ENCODE data around the gene ZSCAN21. TPM values are rescaled to one million over a fixed set of nuclear protein-coding genes. Genes with fewer than 3 reads are reported as not detected.
A peak's percentile ranks its signal among the peaks of the same experiment; 100 is the strongest.

Gene ZSCAN21
- polyA plus RNA-seq, 1 donor = 24.7 TPM

DNA sequence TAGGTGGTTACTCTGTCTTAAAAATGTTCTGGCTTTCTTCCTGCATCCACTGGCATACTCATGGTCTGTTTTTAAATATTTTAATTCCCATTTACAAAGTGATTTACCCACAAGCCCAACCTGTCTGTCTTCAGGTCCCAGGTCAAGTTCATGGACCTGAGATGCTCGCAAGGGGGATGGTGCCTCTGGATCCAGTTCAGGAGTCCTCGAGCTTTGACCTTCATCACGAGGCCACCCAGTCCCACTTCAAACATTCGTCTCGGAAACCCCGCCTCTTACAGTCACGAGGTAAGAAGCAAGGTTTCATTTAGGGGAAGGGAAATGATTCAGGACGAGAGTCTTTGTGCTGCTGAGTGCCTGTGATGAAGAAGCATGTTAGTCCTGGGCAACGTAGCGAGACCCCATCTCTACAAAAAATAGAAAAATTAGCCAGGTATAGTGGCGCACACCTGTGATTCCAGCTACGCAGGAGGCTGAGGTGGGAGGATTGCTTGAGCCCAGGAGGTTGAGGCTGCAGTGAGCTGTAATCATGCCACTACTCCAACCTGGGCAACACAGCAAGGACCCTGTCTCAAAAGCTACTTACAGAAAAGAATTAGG, 25.5 kb upstream of the ZSCAN21 start:
- no peak for DNase-seq

- no peak for DNase-seq
Observed at GRCh38 chr7:100027197-100027596, 22.4 kb upstream of the ZSCAN21 start.

GRCh38 chr7:100029596-100029995, 20.0 kb upstream of the ZSCAN21 start:
- no peak for DNase-seq

DNA sequence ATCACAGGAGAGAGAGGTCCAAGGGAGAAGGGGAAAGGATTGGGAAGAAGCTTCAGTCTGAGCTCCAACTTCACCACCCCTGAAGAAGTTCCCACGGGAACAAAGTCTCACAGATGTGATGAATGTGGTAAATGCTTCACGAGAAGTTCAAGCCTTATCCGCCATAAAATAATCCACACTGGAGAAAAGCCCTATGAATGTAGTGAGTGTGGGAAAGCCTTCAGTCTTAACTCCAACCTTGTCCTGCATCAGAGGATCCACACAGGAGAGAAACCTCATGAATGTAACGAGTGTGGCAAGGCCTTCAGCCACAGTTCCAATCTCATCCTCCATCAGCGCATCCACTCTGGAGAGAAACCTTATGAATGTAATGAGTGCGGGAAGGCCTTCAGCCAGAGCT, 16.0 kb upstream of the ZSCAN21 start:
- no peak for DNase-seq

GRCh38 chr7:100034871-100035510, 14.6 kb upstream of the ZSCAN21 start:
- DNase-seq = no peak

DNA sequence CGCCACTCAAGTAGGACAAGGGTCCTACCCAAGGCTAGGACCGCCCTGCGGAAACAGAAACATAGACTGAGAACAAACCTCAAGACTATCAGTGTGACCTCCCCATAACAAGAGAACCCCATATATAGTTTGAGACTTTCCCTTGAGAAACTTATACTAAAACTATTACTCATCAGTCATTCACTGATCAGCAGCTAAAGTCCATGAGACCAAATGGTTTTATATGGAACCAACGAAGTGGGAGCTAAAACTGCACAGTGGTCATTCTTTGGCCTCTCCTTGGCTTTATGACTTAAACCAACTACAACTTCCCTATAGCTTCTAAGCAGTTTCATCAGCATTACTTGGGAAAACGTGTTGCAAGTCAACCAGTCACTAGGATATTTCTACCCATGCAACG, 13.7 kb upstream of the ZSCAN21 start:
- DNase-seq = no peak

DNA sequence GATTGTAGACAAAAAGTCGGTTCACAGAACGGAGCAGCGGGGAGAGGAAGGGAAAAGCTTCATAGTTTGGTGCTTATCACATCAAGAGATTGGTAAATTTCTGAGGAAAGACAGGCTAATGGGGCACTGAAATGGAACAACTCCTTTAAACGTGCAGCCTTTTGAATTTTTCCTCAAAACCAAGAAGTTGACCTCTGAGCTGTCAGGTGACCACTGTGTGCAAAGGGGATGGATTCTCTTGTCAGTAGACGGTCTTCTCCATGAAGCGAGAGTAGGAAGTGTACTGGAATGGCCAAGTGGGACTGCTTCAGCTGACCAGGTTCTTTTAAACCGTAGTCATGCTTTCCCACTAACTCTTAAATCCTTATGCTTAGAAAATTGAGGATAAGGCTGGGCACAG, 11.2 kb upstream of the ZSCAN21 start:
- no peak for DNase-seq

GRCh38 chr7:100040575-100040974, 9.0 kb upstream of the ZSCAN21 start:
- no peak for DNase-seq

DNA sequence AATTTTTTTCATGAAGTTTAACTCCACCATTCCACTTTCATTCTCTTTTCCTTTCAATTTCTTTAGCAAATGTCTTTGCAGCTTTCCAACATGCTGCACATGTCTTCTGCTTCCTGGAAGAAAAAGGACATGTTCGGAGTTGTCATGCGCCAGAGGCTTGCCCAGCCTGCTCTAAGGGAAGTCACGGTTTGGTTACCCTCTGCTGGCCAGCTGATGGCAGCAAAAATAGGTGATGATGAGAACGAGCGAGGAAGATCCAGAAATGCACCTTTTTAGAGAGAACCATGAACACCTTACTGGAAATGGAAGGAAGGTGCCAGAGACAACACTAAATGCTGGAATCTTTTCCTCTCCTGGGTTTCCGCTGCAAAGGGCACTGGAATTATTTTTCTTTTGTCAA, 4.9 kb upstream of the ZSCAN21 start:
- no peak for DNase-seq

DNA sequence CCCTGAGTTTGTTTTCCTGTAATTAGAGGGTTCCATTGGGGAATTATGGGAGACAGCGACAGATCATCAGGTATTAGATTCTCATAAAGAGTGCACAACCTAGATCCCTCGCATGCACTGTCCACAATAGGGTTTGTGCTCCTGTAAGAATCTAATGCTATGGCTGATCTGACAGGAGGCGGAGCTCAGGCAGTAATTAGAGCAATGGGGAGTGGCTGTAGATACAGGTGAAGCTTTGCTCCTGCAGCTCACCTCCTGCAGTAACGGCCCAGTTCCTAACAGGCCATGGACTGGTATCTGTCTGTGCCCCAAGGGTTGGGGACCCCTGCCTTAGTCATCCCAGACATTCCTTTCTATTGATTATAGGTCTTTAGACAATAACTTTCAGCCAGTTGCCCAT, 894 bp upstream of the ZSCAN21 start:
- DNase-seq = no peak

DNA sequence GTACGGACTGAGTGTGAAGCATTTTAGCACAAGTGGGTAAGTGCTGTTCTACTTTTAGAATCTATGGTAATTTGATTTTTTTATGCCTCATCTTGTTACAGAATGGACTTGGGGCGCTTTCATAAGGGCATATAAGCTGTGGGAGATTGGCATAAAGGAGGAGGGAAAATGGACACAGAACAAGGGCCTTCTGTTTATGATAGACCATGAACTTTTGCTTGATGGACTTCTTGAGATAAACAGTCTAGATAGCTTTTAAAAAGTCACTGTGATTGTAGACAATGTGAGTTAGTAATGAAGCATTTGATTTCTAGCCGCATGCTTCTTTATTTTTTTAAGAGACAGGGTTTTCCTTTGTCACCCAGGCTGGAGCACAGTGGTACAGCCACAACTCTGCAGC, 2.0 kb downstream of the ZSCAN21 start:
- DNase-seq = no peak

DNA sequence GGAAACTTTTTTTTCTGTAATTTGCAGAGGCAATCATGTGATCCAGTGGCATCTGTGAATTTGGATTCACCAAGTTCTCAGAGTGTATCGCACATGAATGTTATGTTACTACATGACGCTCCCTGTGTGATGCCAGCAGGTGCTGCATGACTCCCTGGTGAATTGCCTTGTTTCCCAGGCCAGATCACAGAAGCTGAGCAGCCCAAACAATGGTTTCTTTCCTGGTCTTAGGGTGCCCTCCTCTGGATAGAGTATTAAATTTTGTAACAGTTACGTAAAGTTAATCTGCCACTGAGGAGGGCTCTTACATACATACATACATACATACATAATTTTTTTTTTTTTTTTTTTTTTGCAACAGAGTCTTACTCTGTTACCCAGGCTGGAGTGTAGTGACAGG, 3.6 kb downstream of the ZSCAN21 start:
- peak; percentile 50 for DNase-seq

DNA sequence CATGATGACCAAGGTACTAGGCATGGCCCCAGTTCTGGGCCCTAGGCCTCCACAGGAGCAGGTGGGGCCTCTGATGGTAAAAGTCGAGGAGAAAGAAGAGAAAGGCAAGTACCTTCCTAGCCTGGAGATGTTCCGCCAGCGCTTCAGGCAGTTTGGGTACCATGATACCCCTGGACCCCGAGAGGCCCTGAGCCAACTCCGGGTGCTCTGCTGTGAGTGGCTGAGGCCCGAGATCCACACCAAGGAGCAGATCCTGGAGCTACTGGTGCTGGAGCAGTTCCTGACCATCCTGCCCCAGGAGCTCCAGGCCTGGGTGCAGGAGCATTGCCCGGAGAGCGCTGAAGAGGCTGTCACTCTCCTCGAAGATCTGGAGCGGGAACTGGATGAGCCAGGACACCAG, 7.4 kb downstream of the ZSCAN21 start:
- no peak for DNase-seq

DNA sequence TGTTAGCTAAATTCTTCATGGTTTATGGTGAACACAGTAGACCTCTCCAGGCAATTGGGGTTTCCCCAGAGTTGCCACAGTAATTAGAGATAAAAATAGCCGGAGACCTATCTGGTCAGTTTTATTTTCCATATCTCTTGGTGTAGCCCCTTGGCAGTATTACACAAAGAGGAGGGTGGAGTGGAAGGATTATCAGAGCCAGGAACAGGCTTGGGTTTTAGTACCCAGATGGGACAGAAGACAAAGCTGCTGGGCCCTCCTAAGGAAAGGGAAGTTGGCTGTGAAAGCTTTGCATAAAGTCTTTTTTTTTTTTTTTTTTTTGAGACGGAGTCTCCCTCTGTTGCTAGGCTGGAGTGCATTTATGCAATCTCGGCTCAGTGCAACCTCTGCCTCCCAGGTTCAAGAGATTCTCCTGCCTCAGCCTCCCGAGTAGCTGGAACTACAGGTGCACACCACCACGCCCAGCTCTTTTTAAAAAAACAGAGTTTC, 9.7 kb downstream of the ZSCAN21 start:
- DNase-seq = no peak

- no peak for DNase-seq
Observed at GRCh38 chr7:100061518-100062193, 12.1 kb downstream of the ZSCAN21 start.

DNA sequence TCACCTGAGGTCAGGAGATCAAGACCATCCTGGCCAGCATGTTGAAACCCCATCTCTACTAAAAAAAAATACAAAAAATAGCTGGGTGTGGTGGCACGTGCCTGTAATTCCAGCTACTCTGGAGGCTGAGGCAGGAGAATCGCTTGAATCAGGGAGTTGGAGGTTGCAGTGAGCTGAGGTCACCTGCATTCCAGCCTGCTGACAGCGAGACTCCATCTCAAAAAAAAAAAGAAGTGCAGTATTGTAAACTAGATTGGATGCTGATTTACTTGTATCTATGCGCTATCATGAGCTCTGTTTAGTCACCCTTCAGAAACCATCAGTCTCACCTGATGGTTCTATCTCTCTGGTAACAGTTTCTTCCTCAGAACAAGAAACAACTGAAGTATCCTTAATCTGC, 13.8 kb downstream of the ZSCAN21 start:
- no peak for DNase-seq

DNA sequence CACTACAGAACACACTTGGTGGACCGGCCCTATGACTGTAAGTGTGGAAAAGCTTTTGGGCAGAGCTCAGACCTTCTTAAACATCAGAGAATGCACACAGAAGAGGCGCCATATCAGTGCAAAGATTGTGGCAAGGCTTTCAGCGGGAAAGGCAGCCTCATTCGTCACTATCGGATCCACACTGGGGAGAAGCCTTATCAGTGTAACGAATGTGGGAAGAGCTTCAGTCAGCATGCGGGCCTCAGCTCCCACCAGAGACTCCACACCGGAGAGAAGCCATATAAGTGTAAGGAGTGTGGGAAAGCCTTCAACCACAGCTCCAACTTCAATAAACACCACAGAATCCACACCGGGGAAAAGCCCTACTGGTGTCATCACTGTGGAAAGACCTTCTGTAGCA, 14.6 kb downstream of the ZSCAN21 start:
- DNase-seq = no peak

DNA sequence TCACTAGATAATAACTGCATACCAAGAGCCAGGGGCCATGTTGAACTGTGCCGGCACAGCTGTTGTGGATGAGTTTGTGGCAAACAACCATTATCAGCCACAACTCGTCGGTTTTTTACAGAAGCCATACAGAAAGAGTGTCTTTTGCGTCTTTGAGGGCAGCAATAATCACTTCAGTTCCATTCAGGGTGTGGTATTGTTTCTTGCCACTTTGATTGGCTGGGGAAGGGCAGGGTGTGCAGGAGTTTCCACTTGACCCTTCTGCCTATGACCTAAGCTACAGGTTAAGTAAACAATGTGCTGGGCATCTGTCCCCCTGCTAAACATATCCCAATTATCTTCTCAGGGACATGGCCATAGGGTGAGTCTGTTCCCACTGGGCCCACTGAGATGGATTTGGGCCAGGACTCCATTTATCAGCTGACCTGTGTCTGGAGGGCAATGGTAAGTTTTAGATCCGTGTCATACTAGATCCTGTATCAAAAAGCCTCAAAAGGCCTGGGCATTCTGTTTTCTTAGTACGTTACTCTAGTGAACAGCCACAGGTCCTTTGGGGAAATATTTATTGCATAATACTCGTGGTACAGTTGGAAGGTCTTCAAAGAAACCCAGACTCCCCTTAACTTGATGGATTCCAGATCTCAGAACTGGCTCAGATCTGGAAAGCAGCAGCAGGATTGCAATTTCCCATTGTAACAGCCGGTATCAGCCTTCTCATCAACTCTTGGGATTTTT, 16.0 kb downstream of the ZSCAN21 start:
- peak; percentile 50 for DNase-seq

DNA sequence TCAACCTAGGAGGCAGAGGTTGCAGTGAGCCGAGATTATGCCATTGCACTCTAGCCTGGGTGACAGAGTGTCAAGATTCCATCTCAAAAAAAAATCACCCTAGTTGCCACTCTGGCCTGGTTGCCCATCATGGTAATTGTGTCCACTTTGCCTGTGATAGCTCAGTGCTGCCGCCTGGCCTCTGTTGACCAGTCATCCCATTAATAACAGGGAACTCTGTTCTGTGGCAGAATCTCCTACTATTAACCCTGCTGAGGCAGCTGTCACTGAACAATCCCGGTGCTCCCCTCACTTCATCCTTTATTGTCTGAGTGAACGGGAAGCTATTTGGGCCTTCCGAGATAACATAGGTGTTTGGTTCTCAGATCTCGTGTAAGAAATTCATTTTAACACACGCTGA, 17.4 kb downstream of the ZSCAN21 start:
- no peak for DNase-seq

GRCh38 chr7:100069991-100070390, 20.4 kb downstream of the ZSCAN21 start:
- no peak for DNase-seq

DNA sequence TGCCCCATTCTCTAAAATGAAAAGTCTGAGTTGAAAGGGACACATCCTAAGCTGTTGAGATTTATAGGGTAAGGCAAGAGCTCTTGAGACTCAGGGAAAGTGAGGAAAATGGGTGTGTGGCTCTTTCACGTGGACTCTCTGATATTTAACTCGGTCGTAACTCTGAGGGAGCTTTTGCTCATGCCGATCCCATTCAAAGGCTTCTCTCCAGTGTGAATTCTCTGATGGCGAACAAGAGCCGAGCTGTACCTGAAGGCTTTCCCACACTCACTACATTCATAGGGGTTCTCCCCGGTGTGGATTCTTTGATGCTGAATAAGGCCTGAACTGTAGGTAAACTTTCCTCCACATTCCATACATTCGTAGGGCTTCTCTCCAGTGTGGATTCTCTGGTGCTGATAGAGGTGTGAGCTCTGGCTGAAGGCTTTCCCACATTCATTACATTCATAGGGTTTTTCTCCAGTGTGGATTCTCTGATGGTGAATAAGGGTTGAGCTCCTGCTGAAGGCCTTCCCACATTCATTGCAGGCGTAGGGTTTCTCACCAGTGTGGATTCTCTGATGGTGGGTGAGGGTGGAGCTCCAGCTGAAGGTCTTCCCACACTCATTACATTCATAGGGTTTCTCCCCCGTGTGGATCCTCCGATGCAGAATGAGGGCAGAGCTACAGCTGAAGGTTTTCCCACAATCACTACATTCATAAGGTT, 21.6 kb downstream of the ZSCAN21 start:
- no peak for DNase-seq

DNA sequence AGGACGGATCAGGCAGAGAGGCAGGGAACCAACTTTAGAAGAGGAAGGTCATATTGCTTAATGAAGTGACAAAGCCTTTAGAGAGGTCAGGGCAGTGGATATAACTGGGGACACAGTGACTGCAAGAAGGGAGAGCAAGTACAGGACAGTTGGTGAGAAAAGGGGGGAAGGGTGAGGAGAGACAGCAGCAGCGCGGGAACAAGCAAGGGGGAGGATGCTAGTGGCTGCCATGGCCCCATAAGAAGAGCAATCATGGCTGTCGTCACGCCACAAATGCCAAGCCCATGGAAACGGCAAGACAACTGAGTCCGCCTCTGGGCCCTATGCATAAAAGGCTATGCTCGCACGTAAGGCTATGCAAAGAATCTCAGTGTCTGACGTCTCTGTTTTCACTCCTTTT, 22.9 kb downstream of the ZSCAN21 start:
- DNase-seq = no peak

Measured in left kidney (tissue), 2 donors.